ENCODE results near the gene CNNM1. TPM values are rescaled to one million over a fixed set of nuclear protein-coding genes. Genes with fewer than 3 reads are reported as not detected.

Gene CNNM1
- total RNA-seq, result 1 to 10 TPM in 2 of 4 donors, under 1 TPM in 1, not detected in 1; 0.88 to 1.7 (median 1.5) TPM

DNA sequence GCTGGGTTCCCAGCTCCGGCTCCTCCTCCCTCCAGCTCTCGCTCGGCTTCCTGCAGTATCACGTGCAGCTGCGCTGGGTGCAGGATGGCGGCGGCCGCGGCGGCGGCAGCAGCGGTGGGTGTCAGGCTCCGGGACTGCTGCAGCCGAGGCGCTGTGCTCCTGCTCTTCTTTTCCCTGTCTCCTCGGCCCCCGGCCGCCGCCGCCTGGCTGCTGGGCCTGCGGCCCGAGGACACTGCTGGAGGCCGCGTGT lies at the start of gene CNNM1:
Gene CNNM1 (plus strand): TSS at position 53 of the 250 bp plus-strand sequence. CDS start 32 bp downstream, at position 85.
- H3K4me3 ChIP-seq, result peak within 1 kb of the TSS; percentile 18 to 53
- H3K27ac ChIP-seq, result no peak within 1 kb of the TSS
- peaks cover 0 to 7% of the 10 kb centered on the region in 2 donors for H3K27me3 ChIP-seq
- no peaks in the 10 kb centered on the region for H3K4me1 ChIP-seq
- H3K9me3 ChIP-seq, result no peaks in the 10 kb centered on the region
- DNase-seq, result peak in 1 of 2 donors; percentile 22
- TF ChIP-seq, protein P1, sequence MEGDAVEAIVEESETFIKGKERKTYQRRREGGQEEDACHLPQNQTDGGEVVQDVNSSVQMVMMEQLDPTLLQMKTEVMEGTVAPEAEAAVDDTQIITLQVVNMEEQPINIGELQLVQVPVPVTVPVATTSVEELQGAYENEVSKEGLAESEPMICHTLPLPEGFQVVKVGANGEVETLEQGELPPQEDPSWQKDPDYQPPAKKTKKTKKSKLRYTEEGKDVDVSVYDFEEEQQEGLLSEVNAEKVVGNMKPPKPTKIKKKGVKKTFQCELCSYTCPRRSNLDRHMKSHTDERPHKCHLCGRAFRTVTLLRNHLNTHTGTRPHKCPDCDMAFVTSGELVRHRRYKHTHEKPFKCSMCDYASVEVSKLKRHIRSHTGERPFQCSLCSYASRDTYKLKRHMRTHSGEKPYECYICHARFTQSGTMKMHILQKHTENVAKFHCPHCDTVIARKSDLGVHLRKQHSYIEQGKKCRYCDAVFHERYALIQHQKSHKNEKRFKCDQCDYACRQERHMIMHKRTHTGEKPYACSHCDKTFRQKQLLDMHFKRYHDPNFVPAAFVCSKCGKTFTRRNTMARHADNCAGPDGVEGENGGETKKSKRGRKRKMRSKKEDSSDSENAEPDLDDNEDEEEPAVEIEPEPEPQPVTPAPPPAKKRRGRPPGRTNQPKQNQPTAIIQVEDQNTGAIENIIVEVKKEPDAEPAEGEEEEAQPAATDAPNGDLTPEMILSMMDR (IDR thresholded peaks at IDR 0.05), result no peak
- TF ChIP-seq POLR2A (IDR thresholded peaks at IDR 0.05), result no peak
- H3K36me3 ChIP-seq, result no peaks in the 10 kb centered on the region
- intact Hi-C loops (cut with DNase I; ENCODE audit: low total_unique reads), result no loop called here

DNA sequence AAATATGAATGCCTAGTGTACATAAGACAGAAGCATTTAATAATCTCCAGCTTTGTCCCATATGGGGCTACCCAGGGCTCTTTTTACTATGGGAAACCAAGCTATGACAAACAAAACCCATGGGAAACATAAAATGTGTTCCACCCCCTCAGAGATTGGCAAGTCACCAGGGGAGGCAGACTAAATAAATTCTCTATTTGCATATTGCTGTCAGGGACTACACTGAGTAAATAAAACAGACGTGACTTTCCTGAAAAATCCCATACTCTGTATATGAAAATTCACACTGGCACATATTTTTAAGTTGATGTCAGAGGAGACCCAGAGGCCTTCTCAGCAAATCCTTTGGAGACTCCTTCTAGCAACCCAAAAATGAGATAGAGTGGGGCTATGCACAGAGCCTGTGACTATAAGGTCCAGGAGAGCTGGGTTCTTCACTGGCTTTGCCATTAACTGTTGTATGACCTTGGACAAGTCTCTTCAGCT lies 49.5 kb upstream of the CNNM1 start:
- Histone ChIP-seq H3K36me3 (no peaks in the 10 kb centered on the region), H3K4me3 (no peak overlapping the region), H3K27me3 (no peaks in the 10 kb centered on the region), H3K4me1 (no peaks in the 10 kb centered on the region), H3K27ac (no peak overlapping the region), H3K9me3 (no peaks in the 10 kb centered on the region)
- TF ChIP-seq POLR2A (IDR thresholded peaks at IDR 0.05), result no peak
- TF ChIP-seq, protein P1 (IDR thresholded peaks at IDR 0.05), result no peak
- DNase-seq, result no peak
- intact Hi-C loops (cut with DNase I; ENCODE audit: low total_unique reads), result no loop called here

DNA sequence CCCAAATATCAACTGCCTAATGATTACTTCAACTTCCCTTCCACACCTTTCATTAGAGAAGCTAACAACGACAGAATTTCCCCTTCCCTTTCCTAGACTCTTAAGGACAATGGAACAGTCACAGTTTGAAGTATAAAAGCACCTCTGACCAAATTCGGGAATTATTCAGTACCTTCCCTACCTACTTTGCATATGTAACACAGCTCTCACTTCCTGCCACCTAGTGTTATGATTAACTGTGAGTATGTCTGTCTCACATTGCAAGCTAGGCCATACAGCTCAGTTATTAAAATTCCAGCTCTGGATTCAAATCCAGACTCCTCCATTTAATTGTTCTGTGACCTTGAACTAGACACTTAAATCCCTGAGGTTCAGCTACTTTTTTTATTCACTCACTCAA lies 48.7 kb upstream of the CNNM1 start:
- no peak for DNase-seq
- no peak overlapping the region for H3K27ac ChIP-seq
- no peaks in the 10 kb centered on the region for H3K4me1 ChIP-seq
- H3K36me3 ChIP-seq, result no peaks in the 10 kb centered on the region
- TF ChIP-seq, protein P1 (IDR thresholded peaks at IDR 0.05), result no peak
- no peak for TF ChIP-seq POLR2A (IDR thresholded peaks at IDR 0.05)
- H3K27me3 ChIP-seq, result no peaks in the 10 kb centered on the region
- H3K4me3 ChIP-seq, result no peak overlapping the region
- no peaks in the 10 kb centered on the region for H3K9me3 ChIP-seq
- intact Hi-C loops (cut with DNase I; ENCODE audit: low total_unique reads), result no loop called here

DNA sequence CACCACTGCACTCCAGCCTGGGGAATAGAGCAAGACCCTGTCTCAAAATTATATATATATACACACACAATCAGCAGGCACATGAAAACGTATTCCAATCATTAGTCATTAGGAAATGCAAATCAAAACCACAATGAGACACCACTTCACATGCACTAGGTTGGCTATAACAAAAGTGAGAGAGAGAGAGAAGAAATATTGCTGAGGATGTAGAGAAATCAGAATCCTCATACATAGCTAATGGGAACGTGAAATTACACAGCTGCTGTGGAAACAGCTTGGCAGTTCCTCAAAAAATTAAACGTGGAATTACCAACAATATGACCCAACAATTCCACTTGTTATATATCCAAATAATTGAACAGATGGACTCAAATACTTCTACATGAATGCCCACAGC lies 43.3 kb upstream of the CNNM1 start:
- Histone ChIP-seq H3K27ac (no peak overlapping the region), H3K9me3 (no peaks in the 10 kb centered on the region), H3K27me3 (peaks cover 0 to 6% of the 10 kb centered on the region in 2 donors), H3K36me3 (no peaks in the 10 kb centered on the region), H3K4me1 (no peaks in the 10 kb centered on the region), H3K4me3 (no peak overlapping the region)
- intact Hi-C loops (cut with DNase I; ENCODE audit: low total_unique reads), result no loop called here
- TF ChIP-seq, protein P1 (IDR thresholded peaks at IDR 0.05), result no peak
- no peak for TF ChIP-seq POLR2A (IDR thresholded peaks at IDR 0.05)
- no peak for DNase-seq

DNA sequence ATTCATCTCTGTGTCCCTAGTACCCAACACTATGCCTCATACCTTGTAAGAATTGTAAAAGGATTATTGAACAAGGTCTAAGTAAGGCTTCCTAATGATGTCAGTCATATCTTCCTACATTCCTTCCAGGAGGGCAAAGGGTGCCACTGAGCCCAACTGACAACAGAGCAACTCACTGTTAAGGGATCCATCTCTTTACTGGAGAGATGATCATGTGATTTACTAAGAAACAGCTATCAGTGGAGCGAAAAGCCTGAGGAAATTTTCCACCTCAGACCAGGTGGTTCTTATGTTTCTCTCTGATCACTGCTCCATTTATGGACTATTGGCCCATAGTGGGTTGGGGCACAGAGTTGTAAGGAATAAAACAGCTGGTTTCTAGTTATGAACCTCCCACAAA lies 38.9 kb upstream of the CNNM1 start:
- Histone ChIP-seq H3K36me3 (no peaks in the 10 kb centered on the region), H3K27me3 (peaks cover 0 to 6% of the 10 kb centered on the region in 2 donors), H3K9me3 (no peaks in the 10 kb centered on the region), H3K4me1 (no peaks in the 10 kb centered on the region), H3K4me3 (no peak overlapping the region), H3K27ac (no peak overlapping the region)
- no peak for TF ChIP-seq POLR2A (IDR thresholded peaks at IDR 0.05)
- TF ChIP-seq, protein P1 (IDR thresholded peaks at IDR 0.05), result no peak
- no peak for DNase-seq
- intact Hi-C loops (cut with DNase I; ENCODE audit: low total_unique reads), result no loop called here

Data from uterus (tissue), 4 donors.